NCI-H345 treated with DMSO at 0.1 percent for 48 hours (cell line): ENCODE results near the gene DTNB.

Source experiments
- DNase-seq: peaks from one replicate; lab custom pipeline; 2025; ENCODE audit not compliant: unreplicated experiment; lab: John Stamatoyannopoulos, UW

The DTNB gene

DNA sequence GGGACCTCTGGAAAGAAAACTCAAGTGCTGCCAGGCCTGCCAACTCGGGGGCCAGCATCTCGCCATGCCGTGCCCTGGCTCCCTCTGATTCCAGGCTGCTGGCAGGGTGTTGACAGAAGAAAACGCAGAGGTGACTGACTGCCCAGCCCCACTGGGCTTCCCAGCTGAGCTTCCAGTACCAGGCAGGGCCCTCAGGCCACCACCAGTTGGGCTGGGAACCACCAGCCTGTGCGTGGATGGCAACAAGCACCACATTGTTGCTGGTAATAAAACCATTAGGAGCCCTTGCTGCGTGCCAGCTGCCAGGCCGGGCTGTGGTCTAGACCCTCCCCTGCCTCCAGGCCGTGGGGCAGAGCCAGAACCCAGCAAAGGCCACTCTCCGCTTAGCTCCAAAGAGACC lies 340.8 kb downstream of the DTNB start:
- DNase-seq: no peak

DNA sequence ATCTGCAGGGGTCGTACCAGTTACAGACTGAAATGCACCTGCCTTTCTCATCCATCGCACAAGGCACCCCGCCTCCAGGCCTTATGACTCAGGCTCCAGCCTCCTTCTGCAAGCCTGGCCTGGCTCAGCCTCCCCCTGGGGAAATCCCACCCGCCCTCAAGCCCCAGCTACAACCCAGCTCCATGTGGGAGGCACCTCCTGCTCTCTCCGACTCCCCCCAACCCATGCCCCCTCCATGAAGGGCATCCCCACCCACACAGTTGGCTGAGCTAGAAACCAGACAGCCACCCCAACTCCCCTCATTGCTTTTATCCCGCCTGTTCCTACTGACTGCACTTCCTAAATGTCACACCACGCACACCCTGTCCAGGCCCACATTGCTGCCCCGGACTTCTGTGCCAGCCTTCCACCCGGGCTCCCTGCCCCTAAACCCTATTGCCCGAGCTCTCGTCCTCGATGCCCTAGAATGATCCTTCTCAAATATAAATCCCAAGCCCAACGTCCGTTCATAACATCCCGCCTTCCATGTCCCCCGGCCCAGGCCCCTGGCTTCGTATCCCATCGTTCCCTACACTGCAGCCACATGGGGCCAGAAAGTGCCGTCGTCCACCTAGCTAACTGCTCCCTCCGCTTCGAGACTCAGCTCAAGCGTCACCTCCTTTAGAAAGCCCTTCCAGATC lies 341.6 kb downstream of the DTNB start:
- no peak for DNase-seq

DNA sequence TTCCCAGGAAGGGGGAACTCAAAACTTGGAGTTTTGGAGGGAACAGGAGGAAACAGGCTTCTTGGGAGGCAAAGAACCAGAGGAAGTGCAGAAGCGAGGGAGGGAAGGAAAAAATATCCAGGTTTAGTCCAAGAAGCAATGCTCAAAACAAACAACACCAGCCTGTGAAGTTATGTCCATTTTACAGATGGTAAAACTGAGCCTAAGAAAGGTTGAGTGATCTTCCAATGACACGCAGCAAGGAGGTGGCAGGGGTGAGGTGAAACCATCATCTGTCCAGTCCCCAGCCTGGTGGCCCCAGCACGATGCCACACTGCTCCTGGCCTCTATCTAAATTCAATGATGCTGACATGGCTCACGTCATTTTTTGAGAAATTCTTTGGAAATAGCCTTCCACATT lies 342.4 kb downstream of the DTNB start:
- DNase-seq: no peak

DNA sequence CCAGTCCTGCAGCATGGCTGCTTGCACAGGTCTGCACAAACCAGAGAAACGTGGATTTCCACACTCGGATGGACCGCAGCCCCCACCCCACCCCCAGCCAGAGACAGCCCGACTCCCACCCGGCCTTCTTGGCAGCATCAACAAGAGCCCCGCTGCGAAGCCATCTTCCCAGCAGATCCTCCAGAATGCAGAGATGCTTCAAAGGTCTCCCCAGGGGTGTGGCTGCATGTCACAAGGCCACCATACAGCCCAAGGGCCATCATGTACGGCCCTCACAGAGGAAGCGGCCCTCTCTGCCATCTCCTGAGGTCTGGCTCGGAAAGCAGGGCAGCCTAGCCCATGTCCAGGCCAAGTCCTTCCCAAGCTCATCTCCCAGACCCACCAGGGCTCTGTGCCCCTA lies 343.1 kb downstream of the DTNB start:
- no peak for DNase-seq

GRCh38 chr2:25328152-25329085 lies 345.0 kb downstream of the DTNB start:
- no peak for DNase-seq
